Measurements from ENCODE around the gene RNF181.
"Not testable (repeated sequence)": the region's sequence is repeated elsewhere in the genome, so short reads cannot be mapped to it uniquely, and the experiment has no call there.

The RNF181 gene

GRCh38 chr2:85602476-85603234 lies 7.1 kb downstream of the RNF181 start, which contains the start of gene TMEM150A:
TSS of gene TMEM150A (minus strand) at chr2:85602698. CDS start at chr2:85601948, 750 bp downstream.
- H3K9me3 ChIP-seq, result no peaks in the 10 kb centered on the region
- no peaks in the 10 kb centered on the region for H3K27me3 ChIP-seq
- intact Hi-C loops (cut with DNase I; ENCODE audit: low total_unique reads), result no loop called here
- peak within 1 kb of the TSS; percentile 69 to 82 for H3K4me3 ChIP-seq
- peaks cover 8 to 73% (median 48%) of the 10 kb centered on the region in 4 donors for H3K4me1 ChIP-seq
- H3K36me3 ChIP-seq, result peaks cover 1 to 45% (median 17%) of the 10 kb centered on the region in 3 donors
- peak; percentile 96 to 98 for DNase-seq
- TF ChIP-seq CTCF (IDR thresholded peaks at IDR 0.05), result peak; percentile 43 to 58
- peak within 1 kb of the TSS; percentile 82 to 88 for H3K27ac ChIP-seq

- Histone ChIP-seq H3K4me3 (peak overlapping the region; percentile 69 to 82), H3K36me3 (peaks cover 3 to 44% (median 17%) of the 10 kb centered on the region in 3 donors)
These were observed 8.5 kb downstream of the RNF181 start for GRCh38 chr2:85604133-85604444.

GRCh38 chr2:85604568-85605339 lies 9.2 kb downstream of the RNF181 start:
- no peak for TF ChIP-seq CTCF (IDR thresholded peaks at IDR 0.05)
- Histone ChIP-seq H3K4me1 (peaks cover 8 to 79% (median 59%) of the 10 kb centered on the region in 4 donors), H3K9me3 (no peaks in the 10 kb centered on the region), H3K4me3 (peak overlapping the region; percentile 3 to 69), H3K27ac (peak overlapping the region; percentile 82 to 88), H3K36me3 (peaks cover 6 to 44% (median 17%) of the 10 kb centered on the region in 3 donors), H3K27me3 (no peaks in the 10 kb centered on the region)
- intact Hi-C loops (cut with DNase I; ENCODE audit: low total_unique reads), result no loop called here
- no peak for DNase-seq

More at GRCh38 chr2:85604133-85604444, 8.5 kb downstream of the RNF181 start:
- H3K27me3 ChIP-seq; H3K9me3 ChIP-seq; intact Hi-C loops (cut with DNase I; ENCODE audit: low total_unique reads); DNase-seq: not testable (repeated sequence)
- H3K27ac ChIP-seq, result peak overlapping the region; percentile 82 to 88
- peaks cover 8 to 79% (median 54%) of the 10 kb centered on the region in 4 donors for H3K4me1 ChIP-seq

- intact Hi-C loops (cut with DNase I; ENCODE audit: low total_unique reads), result no loop called here
- Histone ChIP-seq H3K4me1 (peaks cover 8 to 83% (median 64%) of the 10 kb centered on the region in 4 donors), H3K27ac (peak overlapping the region; percentile 82 to 88)
These were observed 10.0 kb downstream of the RNF181 start for GRCh38 chr2:85605406-85606115.

GRCh38 chr2:85606116-85606455 lies 10.5 kb downstream of the RNF181 start:
- peaks cover 6 to 36% (median 17%) of the 10 kb centered on the region in 3 donors for H3K36me3 ChIP-seq
- intact Hi-C loops (cut with DNase I; ENCODE audit: low total_unique reads), result no loop called here
- no peak for TF ChIP-seq CTCF (IDR thresholded peaks at IDR 0.05)
- no peaks in the 10 kb centered on the region for H3K9me3 ChIP-seq
- H3K4me3 ChIP-seq, result peak overlapping the region in 1 of 2 donors; percentile 17
- peaks cover 8 to 83% (median 64%) of the 10 kb centered on the region in 4 donors for H3K4me1 ChIP-seq
- no peak for DNase-seq
- peak overlapping the region; percentile 82 to 88 for H3K27ac ChIP-seq
- H3K27me3 ChIP-seq, result no peaks in the 10 kb centered on the region

More at GRCh38 chr2:85605406-85606115, 10.0 kb downstream of the RNF181 start:
- H3K36me3 ChIP-seq, result peaks cover 6 to 41% (median 17%) of the 10 kb centered on the region in 3 donors
- no peaks in the 10 kb centered on the region for H3K9me3 ChIP-seq
- TF ChIP-seq CTCF (IDR thresholded peaks at IDR 0.05), result no peak
- peak overlapping the region; percentile 3 to 69 for H3K4me3 ChIP-seq
- no peak for DNase-seq
- no peaks in the 10 kb centered on the region for H3K27me3 ChIP-seq

All from tibial artery (tissue), 4 donors.